ENCODE results near the gene TNP2. TPM values are rescaled to one million over a fixed set of nuclear protein-coding genes. Genes with fewer than 3 reads are reported as not detected.
A peak's percentile ranks its signal among the peaks of the same experiment; 100 is the strongest.

The TNP2 gene
- total and polyA plus RNA-seq, 9 of the 15 experiments (the other 6 are each of a cell fraction or from before 2014, with no cell fraction given) = not detected

DNA sequence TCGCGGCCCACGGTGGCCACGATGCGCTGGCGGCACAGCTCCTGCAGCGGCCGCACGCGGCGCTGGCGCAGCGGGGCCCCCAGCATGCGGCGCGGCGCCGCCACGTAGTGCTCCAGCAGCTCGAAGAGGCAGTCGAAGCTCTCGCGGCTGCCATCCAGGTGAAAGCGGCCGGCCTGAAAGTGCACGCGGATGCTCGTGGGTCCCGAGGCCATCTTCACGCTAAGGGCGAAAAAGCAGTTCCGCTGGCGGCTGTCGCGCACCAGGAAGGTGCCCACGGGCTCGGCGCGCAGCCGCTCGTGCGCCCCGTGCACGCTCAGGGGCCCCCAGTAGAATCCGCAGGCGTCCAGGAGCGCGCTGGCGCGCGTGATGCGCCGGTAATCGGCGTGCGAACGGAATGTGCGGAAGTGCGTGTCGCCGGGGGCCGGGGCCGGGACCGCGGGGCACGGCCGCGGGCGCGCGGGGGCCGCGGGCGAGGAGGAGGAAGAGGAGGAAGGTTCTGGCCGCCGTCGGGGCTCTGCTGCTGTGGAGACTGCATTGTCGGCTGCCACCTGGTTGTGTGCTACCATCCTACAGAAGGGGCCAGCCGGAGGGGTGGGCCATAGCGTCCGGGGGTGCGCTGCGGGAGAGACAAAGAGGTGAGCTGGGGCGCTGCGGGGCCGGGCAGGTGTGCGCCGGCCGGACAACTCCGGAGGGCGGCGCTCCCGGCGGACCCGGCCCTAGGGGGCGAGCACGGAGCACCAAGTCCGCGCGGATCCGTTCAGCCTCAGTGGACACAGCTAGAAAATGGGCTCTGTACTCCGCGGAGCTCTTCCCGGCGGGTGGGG, 14.0 kb downstream of the TNP2 start (continued):
- no peak for TF ChIP-seq ZKSCAN8 (CRISPR knock-in tag; IDR thresholded peaks at IDR 0.05)
- TF ChIP-seq KLF13 (tag; IDR thresholded peaks at IDR 0.05; ENCODE audit: borderline replicate concordance, low read depth) = peak; percentile 50; the same call in 1 of the 2 replicates
- no peak for TF ChIP-seq ZNF41 (CRISPR knock-in tag; conservative IDR thresholded peaks at IDR 0.05)
- peak; percentile 61 for TF ChIP-seq POLR2G (IDR thresholded peaks at IDR 0.05; ENCODE audit: low read depth, low read length)
- TF ChIP-seq CBFA2T3 (IDR thresholded peaks at IDR 0.05) = no peak
- no peak for TF ChIP-seq PURB (CRISPR knock-in tag; IDR thresholded peaks at IDR 0.05; ENCODE audit: low read depth)
- no peak for TF ChIP-seq ETV1 (tag; conservative IDR thresholded peaks at IDR 0.05; ENCODE audit: low read depth)
- no peak for TF ChIP-seq SUPT5H (IDR thresholded peaks at IDR 0.05)
- TF ChIP-seq ZNF551 (CRISPR knock-in tag; IDR thresholded peaks at IDR 0.05) = no peak
- TF ChIP-seq MAFK (IDR thresholded peaks at IDR 0.05; ENCODE audit: low read length) = no peak
- TF ChIP-seq SAFB2 (IDR thresholded peaks at IDR 0.05; ENCODE audit: borderline replicate concordance, low read depth, low read length, severe bottlenecking) = no peak
- TF ChIP-seq, protein P1, sequence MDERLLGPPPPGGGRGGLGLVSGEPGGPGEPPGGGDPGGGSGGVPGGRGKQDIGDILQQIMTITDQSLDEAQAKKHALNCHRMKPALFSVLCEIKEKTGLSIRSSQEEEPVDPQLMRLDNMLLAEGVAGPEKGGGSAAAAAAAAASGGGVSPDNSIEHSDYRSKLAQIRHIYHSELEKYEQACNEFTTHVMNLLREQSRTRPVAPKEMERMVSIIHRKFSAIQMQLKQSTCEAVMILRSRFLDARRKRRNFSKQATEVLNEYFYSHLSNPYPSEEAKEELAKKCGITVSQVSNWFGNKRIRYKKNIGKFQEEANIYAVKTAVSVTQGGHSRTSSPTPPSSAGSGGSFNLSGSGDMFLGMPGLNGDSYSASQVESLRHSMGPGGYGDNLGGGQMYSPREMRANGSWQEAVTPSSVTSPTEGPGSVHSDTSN (CRISPR knock-in tag; IDR thresholded peaks at IDR 0.05; ENCODE audit: low read depth) = no peak
- TF ChIP-seq, protein P1 (tag; conservative IDR thresholded peaks at IDR 0.05; ENCODE audit: low read depth) = no peak
- TF ChIP-seq MYBL2 (IDR thresholded peaks at IDR 0.05; ENCODE audit: low read depth) = no peak
- TF ChIP-seq MYBL2 (CRISPR knock-in tag; IDR thresholded peaks at IDR 0.05; ENCODE audit: borderline replicate concordance) = 0 out of 2 replicates have a peak, but pooled peaks have one; percentile 77
- TF ChIP-seq ZNF668 (CRISPR knock-in tag; IDR thresholded peaks at IDR 0.05) = peak; percentile 77
- TF ChIP-seq JUNB (CRISPR knock-in tag; conservative IDR thresholded peaks at IDR 0.05) = 0 out of 2 replicates have a peak, but pooled peaks have one; percentile 36
- TF ChIP-seq, protein P2, sequence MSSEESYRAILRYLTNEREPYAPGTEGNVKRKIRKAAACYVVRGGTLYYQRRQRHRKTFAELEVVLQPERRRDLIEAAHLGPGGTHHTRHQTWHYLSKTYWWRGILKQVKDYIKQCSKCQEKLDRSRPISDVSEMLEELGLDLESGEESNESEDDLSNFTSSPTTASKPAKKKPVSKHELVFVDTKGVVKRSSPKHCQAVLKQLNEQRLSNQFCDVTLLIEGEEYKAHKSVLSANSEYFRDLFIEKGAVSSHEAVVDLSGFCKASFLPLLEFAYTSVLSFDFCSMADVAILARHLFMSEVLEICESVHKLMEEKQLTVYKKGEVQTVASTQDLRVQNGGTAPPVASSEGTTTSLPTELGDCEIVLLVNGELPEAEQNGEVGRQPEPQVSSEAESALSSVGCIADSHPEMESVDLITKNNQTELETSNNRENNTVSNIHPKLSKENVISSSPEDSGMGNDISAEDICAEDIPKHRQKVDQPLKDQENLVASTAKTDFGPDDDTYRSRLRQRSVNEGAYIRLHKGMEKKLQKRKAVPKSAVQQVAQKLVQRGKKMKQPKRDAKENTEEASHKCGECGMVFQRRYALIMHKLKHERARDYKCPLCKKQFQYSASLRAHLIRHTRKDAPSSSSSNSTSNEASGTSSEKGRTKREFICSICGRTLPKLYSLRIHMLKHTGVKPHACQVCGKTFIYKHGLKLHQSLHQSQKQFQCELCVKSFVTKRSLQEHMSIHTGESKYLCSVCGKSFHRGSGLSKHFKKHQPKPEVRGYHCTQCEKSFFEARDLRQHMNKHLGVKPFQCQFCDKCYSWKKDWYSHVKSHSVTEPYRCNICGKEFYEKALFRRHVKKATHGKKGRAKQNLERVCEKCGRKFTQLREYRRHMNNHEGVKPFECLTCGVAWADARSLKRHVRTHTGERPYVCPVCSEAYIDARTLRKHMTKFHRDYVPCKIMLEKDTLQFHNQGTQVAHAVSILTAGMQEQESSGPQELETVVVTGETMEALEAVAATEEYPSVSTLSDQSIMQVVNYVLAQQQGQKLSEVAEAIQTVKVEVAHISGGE (CRISPR knock-in tag; IDR thresholded peaks at IDR 0.05) = 0 out of 6 replicates have a peak, but pooled peaks of 1 of the 3 experiments have one; percentile 56
- TF ChIP-seq, protein P3, sequence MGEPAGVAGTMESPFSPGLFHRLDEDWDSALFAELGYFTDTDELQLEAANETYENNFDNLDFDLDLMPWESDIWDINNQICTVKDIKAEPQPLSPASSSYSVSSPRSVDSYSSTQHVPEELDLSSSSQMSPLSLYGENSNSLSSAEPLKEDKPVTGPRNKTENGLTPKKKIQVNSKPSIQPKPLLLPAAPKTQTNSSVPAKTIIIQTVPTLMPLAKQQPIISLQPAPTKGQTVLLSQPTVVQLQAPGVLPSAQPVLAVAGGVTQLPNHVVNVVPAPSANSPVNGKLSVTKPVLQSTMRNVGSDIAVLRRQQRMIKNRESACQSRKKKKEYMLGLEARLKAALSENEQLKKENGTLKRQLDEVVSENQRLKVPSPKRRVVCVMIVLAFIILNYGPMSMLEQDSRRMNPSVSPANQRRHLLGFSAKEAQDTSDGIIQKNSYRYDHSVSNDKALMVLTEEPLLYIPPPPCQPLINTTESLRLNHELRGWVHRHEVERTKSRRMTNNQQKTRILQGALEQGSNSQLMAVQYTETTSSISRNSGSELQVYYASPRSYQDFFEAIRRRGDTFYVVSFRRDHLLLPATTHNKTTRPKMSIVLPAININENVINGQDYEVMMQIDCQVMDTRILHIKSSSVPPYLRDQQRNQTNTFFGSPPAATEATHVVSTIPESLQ (CRISPR knock-in tag; IDR thresholded peaks at IDR 0.05) = no peak

All from K562 (cell line).